Transverse colon (tissue), 4 donors: ENCODE results near the gene IGF2BP2. TPM values are rescaled to one million over a fixed set of nuclear protein-coding genes. Genes with fewer than 3 reads are reported as not detected.

Experiments used
- DNase-seq: peaks from one replicate; pipeline ENCODE4 v3.0.0-alpha.2; 2019
- H3K27ac ChIP-seq, 4 donors: fragments of 200-600 bp; sonication (generic); 2 replicates each; pipeline ENCODE4 v1.5.1; 2016 to 2018; ENCODE audit warnings: inconsistent platforms in 4 of 4
- H3K27me3 ChIP-seq: fragments of 200-600 bp; sonication (generic); 2 replicates; pipeline ENCODE4 v1.5.1; 2017; ENCODE audit warnings: inconsistent platforms
- H3K36me3 ChIP-seq, 4 donors: fragments of 200-600 bp; sonication (generic); 2 replicates each; pipeline ENCODE4 v1.5.1; 2017 to 2019; ENCODE audit warnings: inconsistent platforms in 4 of 4
- H3K4me1 ChIP-seq, 4 donors: fragments of 200-600 bp; sonication (generic); 2 replicates each; pipeline ENCODE4 v1.5.1; 2017 to 2020; ENCODE audit warnings: inconsistent platforms in 4 of 4
- H3K4me3 ChIP-seq, 4 donors: fragments of 200-600 bp; sonication (generic); 1 replicate in 1 of 4; 2 replicates in 3 of 4; pipeline versions ENCODE4 v1.5.1 to v1.6.1; 2017 to 2019; ENCODE audit warnings: inconsistent platforms in 4 of 4
- H3K9me3 ChIP-seq, 2 donors: fragments of 200-600 bp; sonication (generic); 2 replicates each; pipeline ENCODE4 v1.5.1; 2017 to 2019; ENCODE audit warnings: inconsistent platforms in 2 of 2
- CTCF ChIP-seq, 5 experiments: fragments of 200-600 bp in 3 of 5; fragments of 450-650 bp in 2 of 5; sonication (generic) in 3 of 5; IDR thresholded peaks; 1 replicate in 2 of 5; 2 replicates in 3 of 5; pipeline ENCODE4 v1.5.1; 2016 to 2017; ENCODE audit warnings: antibody characterized with exemption in 5 of 5, inconsistent platforms in 3 of 5, mild to moderate bottlenecking in 2 of 5, moderate library complexity in 1 of 5
- EP300 ChIP-seq: sonication (generic); formaldehyde crosslinking; IDR thresholded peaks from one replicate; pipeline ENCODE4 v1.6.1; 2017; ENCODE audit warnings: antibody characterized with exemption, low read depth
- POLR2A ChIP-seq: fragments of 450-650 bp; IDR thresholded peaks from one replicate; pipeline ENCODE4 v1.6.1; 2016; ENCODE audit warnings: antibody characterized with exemption, mild to moderate bottlenecking, moderate library complexity
- POLR2AphosphoS5 ChIP-seq, 3 donors: sonication (generic); formaldehyde crosslinking; IDR thresholded peaks; one replicate each; pipeline ENCODE4 v1.6.1; 2016; ENCODE audit warnings: antibody characterized with exemption in 3 of 3
- WGBS, 2 donors: methylation state at CpG; one replicate each; pipeline ENCODE4 v1.1.5; 2018; ENCODE audit warnings: low coverage in 1 of 2; 5-methylcytosine and 5-hydroxymethylcytosine counted together
- in situ Hi-C, 4 donors: fragments of 200-750 bp; cut with MboI; loops; one replicate each; pipeline versions ENCODE4 v1.15.0 to v1.15.1; 2017; ENCODE audit warnings: low sequenced_read_pairs in 3 of 4, low pct_ligation_motif_present in 1 of 4, low pct_unique_long_range_greater_than_20kb in 1 of 4
- intact Hi-C: fragments of 100-400 bp; cut with DNase I; formaldehyde crosslinking; loops from one replicate; pipeline ENCODE4 v1.15.1; 2023; ENCODE audit warnings: low total_unique reads
- total RNA-seq, 4 donors: library from RNA; depleted of rRNA; stranded (reverse); fragments of >200 nt; gene quantifications; one replicate each; pipeline ENCODE4 v1.1.0, GENCODE V29; 2016

Gene IGF2BP2
- total RNA-seq, 4 donors from 2014 or later: 51.3 to 179 (median 82.9) TPM

GRCh38 chr3:185716436-185717108 lies 108.3 kb downstream of the IGF2BP2 start:
- TF ChIP-seq POLR2AphosphoS5 (IDR thresholded peaks at IDR 0.05) (no peak), POLR2A (no peak), EP300 (no peak)

GRCh38 chr3:185715091-185715490 lies 109.8 kb downstream of the IGF2BP2 start:
- H3K4me1 ChIP-seq: peaks cover 6 to 45% (median 22%) of the 10 kb centered on the region in 4 donors
- 53 to 58% methylated on average over 7 to 8 of the region's 8 CpGs for WGBS, 2 donors
- no peaks in the 10 kb centered on the region for H3K27me3 ChIP-seq
- intact Hi-C loops: no loop called here
- DNase-seq: peak; percentile 17
- TF ChIP-seq CTCF (IDR thresholded peaks at IDR 0.05) (no peak), EP300 (no peak), POLR2A (no peak), POLR2AphosphoS5 (IDR thresholded peaks at IDR 0.05) (no peak)
- no peaks in the 10 kb centered on the region for H3K36me3 ChIP-seq
- H3K27ac ChIP-seq: peak overlapping the region in 1 of 4 donors; percentile 3
- no peaks in the 10 kb centered on the region for H3K9me3 ChIP-seq
- H3K4me3 ChIP-seq: no peak overlapping the region
- in situ Hi-C loops: no loop called here

More at GRCh38 chr3:185716436-185717108, 108.3 kb downstream of the IGF2BP2 start:
- Histone ChIP-seq H3K4me3 (no peak overlapping the region), H3K27ac (peak overlapping the region; percentile 19 to 57 (median 39)), H3K36me3 (no peaks in the 10 kb centered on the region), H3K4me1 (peaks cover 4 to 45% (median 22%) of the 10 kb centered on the region in 4 donors), H3K9me3 (no peaks in the 10 kb centered on the region), H3K27me3 (no peaks in the 10 kb centered on the region)
- in situ Hi-C loops (no loop called here), intact Hi-C loops (no loop called here)
- WGBS, 2 donors: 45% methylated on average over 8 of the region's 8 CpGs; no CpG with 5 or more reads in 1 of the 2 donors
- peak; percentile 42 for DNase-seq

- Histone ChIP-seq H3K27ac (no peak overlapping the region), H3K36me3 (no peaks in the 10 kb centered on the region), H3K9me3 (no peaks in the 10 kb centered on the region), H3K27me3 (no peaks in the 10 kb centered on the region), H3K4me3 (no peak overlapping the region), H3K4me1 (peaks cover 6 to 48% (median 22%) of the 10 kb centered on the region in 4 donors)
- intact Hi-C loops (no loop called here), in situ Hi-C loops (no loop called here)
- DNase-seq: no peak
- WGBS, 2 donors: 90 to 94% methylated on average over 2 of the region's 2 CpGs
- TF ChIP-seq EP300: no peak
- TF ChIP-seq CTCF (IDR thresholded peaks at IDR 0.05): no peak
- TF ChIP-seq POLR2AphosphoS5 (IDR thresholded peaks at IDR 0.05): no peak
- TF ChIP-seq POLR2A: no peak
Observed at GRCh38 chr3:185714085-185714484, 110.8 kb downstream of the IGF2BP2 start.

DNA sequence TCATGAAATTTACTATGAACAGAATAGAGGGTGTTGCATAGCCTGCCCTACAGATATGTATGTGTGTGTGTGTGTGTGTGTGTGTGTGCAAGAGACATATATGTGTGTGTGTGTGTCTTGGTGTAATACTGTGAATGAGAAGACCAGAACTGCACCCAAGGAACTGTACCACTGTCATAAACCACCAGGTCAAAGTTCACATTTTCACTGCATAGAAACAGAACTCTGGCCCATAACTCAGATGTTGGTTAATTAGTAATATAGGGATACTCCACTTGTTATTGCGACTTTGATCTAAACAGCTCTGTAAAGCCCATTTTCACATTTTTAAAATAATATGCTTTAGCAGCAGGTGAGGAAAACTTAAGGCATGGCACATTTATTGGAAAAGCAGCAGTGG lies 111.8 kb downstream of the IGF2BP2 start:
- Histone ChIP-seq H3K27ac (peak overlapping the region; percentile 41 to 60 (median 42)), H3K9me3 (no peaks in the 10 kb centered on the region), H3K4me3 (no peak overlapping the region), H3K36me3 (no peaks in the 10 kb centered on the region), H3K4me1 (peaks cover 6 to 50% (median 22%) of the 10 kb centered on the region in 4 donors), H3K27me3 (no peaks in the 10 kb centered on the region)
- 62% methylated on average over 1 of the region's 1 CpG; no CpG with 5 or more reads in 1 of the 2 donors for WGBS, 2 donors
- no peak for TF ChIP-seq CTCF (IDR thresholded peaks at IDR 0.05)
- no peak for TF ChIP-seq EP300
- no peak for TF ChIP-seq POLR2AphosphoS5 (IDR thresholded peaks at IDR 0.05)
- no peak for TF ChIP-seq POLR2A
- intact Hi-C loops (no loop called here), in situ Hi-C loops (no loop called here)
- DNase-seq: peak; percentile 23
